HuH-7 (cell line): Measurements from ENCODE around the gene LTBP4.

Experiments used
- DNase-seq: peaks from one replicate; pipeline ENCODE4 v3.0.0; 2011; ENCODE audit warnings: low spot score

LTBP4 gene

DNA sequence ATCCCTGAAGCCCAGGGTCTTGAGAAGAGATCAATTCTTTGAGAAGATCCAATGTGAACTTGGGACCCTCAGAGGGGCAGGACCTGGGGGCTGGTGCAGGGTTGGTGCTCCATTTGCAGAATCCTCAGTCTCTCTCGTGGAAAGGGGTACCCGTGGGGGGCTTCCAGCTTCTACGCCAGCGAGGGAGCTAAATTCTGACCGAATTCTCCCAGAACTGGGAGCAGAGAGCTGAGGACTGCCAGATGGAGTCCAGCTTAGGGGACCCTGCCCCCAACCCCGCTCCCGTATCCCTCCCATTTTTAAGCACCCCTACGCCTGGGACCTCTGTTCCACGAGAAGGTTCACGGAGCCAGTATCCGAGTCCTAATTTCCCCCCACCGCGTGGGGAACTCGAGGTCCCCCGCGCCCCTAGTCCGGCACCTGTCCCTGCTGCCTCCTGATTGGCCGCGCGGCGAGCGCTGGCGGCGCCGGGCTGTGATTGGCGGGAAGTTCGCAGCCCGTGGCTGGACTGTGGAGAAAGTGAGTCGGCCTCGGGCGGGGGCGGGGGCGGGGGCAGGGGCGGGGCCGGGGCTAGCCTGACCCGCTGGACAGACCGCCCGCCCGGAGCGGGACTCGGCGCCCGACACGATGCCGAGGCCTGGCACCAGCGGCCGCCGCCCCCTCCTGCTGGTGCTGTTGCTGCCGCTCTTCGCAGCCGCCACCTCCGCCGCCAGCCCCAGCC, 4.4 kb upstream of the LTBP4 start:
- DNase-seq = peak; percentile 79

DNA sequence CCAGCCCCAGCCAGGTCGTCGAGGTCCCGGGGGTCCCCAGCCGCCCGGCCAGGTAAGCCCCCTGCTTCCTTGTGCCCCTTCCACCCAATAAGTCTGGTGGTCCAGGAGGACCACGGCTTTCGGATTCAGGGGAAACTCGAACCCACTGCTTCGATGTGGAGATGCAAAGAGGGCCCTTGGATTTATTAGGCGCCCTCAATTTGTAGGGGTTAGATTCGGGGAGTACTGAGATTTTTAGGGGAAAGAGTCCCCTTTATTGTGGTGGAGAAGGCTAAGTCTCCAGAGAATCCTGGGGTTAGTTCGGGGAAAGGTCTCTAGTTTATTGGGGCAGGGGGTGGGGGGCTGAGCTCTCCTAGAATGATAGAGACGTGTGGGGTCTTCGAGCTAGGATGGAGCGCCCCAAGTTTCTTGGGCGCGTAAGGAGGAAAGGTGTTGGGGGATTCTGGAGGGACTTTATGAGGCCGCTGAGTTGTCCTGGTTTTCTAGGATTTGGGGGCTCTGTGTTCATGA, 3.8 kb upstream of the LTBP4 start:
- no peak for DNase-seq

DNA sequence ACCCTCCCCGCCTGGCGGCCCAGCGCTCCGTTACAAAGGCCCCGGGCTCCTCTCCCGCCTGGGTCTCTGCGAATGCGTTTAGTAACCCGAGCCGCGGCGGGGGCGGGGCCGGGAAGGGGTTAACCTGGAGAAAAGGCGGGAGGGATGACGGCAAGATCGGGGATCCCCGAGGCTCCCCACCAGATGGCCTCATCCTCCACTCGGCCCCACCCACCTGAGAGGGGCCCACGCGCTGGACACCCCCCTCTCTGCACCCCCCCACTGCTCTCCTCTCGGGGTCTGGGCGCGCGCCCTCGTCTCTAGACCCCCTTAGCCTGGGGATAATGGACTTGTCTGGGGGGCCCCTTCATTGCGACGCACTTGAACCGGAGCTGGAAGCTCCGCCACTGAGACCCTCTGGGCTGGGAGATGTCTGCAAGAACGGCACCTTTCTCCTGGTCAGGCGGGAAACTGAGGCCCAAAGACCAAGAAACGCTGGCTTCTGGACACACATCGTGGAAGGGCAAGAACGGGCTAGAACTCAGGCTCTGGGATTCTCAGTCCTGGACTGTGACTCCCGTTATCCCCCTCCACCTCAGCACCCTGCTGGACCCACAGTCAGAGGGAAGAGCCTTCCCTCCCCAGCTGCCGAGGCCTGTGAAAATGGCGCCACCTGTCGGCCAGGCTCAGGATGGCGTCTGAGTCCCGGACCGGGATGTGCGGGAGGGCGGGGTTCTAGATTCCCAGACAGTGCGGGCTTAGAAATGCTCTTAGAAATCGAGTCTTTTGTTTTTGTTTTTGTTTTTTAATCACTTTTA, 2.9 kb upstream of the LTBP4 start:
- peak; percentile 99 for DNase-seq

GRCh38 chr19:40598918-40599307, 2.3 kb upstream of the LTBP4 start:
- DNase-seq = no peak

- no peak for DNase-seq
These were observed 1.8 kb upstream of the LTBP4 start for GRCh38 chr19:40599331-40599901.

DNA sequence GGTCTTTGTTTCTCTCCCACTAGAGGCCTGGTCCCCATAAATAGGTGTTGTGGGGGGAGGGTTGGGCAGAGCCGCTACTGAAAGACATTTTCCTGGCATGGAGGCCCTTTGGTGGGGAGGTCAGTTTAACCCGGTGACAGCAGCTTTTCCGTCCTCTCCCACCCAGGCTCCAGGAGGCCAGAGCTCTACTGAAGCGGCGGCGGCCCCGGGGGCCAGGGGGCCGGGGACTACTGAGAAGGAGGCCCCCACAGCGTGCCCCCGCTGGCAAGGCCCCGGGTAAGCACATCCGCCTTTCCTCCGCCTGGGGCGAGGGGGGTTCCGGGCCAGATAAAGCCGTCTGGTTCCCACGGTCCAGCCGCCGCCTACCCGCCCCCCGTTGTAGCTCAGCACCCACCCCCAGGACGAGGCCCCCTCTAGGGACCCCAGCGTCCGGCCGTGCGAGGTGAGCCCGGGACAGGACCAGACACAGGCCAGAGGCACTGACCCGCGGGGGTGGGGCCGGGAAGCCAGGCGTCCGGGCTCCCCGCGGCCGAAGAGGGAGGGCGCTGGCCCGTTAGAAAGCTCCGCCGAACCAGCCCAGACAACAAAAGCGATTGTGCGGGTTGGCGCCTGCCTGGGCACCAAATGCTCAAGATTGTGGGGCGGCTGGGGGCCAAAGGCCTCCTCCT, 1.1 kb upstream of the LTBP4 start:
- no peak for DNase-seq

DNA sequence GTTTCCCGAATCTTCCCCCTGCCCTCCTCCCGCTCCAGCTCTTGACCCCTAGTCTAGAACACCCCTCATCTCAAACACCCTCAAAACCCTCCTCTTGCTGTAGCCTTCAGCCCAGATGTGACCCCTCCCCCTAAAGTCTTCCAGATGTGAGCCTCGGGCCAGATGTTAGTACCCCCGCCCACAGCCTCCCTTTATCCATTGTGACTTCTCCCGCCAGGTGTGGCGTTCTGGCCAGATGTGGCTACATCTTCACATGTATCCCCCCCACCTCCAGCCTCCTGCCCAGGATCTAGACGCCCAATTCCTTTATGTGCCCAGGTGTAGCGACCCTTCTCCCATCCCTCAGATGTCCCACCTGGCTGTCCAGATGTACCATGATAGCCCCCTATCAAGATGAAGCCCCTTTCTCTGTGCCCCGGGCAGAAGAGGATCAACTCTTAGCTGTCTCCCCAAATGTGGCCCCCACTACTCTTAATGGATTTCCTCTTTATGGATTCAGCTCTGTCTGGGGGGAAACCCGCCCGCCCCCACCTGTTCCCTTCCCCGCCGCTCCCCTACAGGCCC, 517 bp upstream of the LTBP4 start:
- DNase-seq = no peak

- DNase-seq = no peak
These were observed 1.9 kb downstream of the LTBP4 start for GRCh38 chr19:40603071-40603388.

DNA sequence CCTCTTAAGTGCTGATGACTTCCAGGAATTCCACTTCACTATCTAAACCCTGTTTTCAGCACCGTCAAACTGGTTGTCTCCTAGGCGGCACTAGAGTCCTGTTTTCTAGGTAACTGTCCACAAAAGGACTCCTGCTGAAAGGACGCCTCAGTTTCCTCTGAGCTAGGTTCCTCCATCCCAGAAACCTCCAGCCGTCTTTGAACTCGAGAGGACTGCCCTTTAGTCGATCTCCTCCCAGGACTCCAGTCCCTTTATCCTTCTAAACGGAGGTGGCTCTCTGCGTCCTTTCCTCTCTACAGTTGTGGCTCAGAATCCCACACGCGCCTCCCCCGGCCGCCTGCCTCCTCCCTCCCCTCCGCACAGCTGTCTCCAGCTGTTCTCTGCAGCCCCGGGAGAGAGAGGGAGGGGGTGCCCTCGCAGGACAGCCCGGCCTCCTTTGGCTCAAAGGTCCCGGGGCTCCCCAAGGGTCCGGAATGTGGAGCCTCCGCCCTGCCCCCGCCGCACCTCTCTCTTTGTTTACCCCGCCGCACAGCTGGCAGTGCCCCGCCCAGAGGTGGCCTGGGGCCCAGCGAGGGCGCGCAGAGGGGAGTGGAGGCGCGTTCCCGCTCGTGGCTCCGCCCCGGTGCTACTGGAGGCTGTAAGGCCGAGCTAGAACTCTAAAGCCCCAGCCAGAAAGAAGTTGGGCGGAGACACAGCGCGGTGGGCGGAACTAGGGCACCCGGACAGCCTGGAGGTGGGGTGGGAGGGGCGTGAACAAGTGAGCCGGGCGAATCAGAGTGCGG, 2.4 kb downstream of the LTBP4 start:
- DNase-seq = peak; percentile 99

- no peak for DNase-seq
These were observed 3.0 kb downstream of the LTBP4 start for GRCh38 chr19:40604171-40604646.

- no peak for DNase-seq
These were observed 3.6 kb downstream of the LTBP4 start for GRCh38 chr19:40604647-40605215.

DNA sequence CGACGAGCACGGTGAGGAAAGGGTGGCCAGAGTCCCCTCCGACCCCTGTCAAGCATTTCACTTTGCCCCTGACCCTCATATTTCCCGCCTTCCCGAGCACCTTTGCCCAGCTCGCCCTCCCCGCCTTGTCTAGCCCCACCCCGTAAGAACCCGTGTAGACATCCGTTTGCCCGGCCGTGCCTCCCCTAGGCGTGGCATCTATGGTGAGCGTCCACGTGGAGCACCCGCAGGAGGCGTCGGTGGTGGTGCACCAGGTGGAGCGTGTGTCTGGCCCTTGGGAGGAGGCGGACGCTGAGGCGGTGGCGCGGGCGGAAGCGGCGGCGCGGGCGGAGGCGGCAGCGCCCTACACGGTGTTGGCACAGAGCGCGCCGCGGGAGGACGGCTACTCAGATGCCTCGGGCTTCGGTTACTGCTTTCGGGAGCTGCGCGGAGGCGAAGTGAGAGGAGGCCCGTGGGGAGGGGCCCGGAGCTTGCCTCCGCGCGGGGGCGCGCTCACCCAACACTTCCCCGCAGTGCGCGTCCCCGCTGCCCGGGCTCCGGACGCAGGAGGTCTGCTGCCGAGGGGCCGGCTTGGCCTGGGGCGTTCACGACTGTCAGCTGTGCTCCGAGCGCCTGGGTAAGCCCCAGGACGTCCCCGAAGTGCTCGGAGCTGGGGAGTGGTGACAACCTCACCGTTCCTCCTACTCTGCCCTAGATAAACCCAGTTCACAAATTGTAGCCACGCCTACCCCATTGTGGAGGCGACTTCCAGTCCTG, 4.2 kb downstream of the LTBP4 start:
- DNase-seq = peak; percentile 90

- DNase-seq = no peak
These were observed 6.4 kb downstream of the LTBP4 start for GRCh38 chr19:40607311-40608239.

DNA sequence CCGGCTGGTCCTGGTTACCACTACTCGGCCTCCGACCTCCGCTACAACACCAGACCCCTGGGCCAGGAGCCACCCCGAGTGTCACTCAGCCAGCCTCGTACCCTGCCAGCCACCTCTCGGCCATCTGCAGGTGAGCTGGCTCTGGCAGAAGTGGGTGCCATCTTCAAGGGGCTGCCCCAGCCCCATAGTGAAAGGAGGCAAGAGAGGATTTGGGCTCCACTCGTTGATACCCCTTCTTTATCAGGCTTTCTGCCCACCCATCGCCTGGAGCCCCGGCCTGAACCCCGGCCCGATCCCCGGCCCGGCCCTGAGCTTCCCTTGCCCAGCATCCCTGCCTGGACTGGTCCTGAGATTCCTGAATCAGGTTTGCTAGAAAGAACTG, 7.1 kb downstream of the LTBP4 start:
- no peak for DNase-seq

DNA sequence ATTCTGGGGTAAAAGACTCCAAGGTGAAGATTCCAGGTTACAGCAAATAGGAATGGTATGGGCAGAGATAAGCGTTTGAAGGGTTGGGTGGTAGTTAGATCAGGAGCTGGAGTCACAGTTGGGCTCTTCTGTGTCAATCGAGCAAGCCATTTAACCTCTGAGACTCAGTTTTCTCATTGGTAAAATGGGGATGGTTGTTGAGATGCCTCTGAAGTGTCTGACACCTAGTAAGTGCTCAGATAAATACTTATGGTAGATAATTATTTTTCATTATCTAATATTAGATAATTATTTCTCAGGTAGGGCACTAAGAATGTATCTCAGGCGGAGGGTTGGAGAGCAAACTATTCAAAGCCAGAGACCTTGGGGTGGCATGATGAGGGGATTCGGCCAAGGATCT, 7.8 kb downstream of the LTBP4 start:
- DNase-seq = no peak

DNA sequence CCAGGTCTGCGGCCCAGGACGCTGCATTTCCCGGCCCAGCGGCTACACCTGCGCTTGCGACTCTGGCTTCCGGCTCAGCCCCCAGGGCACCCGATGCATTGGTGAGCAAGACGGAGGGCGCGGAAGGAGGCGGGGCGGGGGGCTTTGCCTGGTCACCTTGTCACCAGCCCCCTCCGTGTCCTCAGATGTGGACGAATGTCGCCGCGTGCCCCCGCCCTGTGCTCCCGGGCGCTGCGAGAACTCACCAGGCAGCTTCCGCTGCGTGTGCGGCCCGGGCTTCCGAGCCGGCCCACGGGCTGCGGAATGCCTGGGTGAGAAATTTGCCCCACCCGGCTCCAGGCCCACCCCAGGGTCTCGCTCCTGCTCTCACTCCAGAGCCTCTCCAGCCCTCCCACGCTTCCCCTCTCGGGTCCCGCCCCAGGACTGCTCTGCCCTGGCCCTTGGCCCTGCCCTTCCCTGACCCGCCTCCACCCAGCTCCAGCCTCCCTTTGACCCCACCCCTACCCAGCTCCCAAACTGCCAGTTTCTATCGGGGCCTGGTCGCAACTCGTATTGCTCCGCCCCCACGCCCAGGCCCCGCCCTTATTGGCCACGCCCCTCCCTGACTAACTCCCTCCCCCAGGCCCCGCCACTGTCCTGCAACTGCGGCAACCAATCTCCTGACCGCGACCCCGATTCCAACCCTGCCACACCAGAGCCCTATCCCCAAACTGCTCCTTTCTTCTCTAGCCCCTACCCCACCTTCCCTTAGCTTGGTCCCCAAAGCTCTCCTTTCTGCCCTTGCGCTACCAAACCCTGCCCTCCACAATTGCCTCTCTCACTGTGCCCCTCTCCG, 8.6 kb downstream of the LTBP4 start:
- DNase-seq = peak; percentile 96

GRCh38 chr19:40610396-40611064, 9.4 kb downstream of the LTBP4 start:
- DNase-seq = no peak

DNA sequence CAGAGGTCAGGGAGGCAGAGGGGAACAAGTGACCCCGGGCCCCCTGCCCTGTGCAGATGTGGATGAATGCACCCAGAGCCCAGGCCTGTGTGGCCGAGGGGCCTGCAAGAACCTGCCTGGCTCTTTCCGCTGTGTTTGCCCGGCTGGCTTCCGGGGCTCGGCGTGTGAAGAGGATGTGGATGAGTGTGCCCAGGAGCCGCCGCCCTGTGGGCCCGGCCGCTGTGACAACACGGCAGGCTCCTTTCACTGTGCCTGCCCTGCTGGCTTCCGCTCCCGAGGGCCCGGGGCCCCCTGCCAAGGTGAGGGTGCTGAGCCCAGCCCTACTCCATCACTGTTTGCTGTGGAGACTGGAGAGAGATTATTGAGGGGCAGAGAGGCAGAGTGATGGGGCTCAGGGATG, 9.9 kb downstream of the LTBP4 start:
- no peak for DNase-seq
